CD14-positive monocyte (primary cell): Measurements from ENCODE around the gene TBL3. TPM values are rescaled to one million over a fixed set of nuclear protein-coding genes. Genes with fewer than 3 reads are reported as not detected.

Experiments
- DNase-seq, 3 donors: peaks; one replicate each; pipeline ENCODE4 v3.0.0-alpha.2; 2011 to 2022
- H2AFZ ChIP-seq: 2 replicates; pipeline ENCODE4 v1.6.0; 2012; ENCODE audit warnings: mild to moderate bottlenecking, low read depth, low read length, inconsistent platforms; ENCODE audit not compliant: insufficient read depth, poor library complexity, severe bottlenecking
- H3K27ac ChIP-seq, 2 donors: 1 replicate in 1 of 2; 2 replicates in 1 of 2; pipeline ENCODE4 v1.5.1; 2012 to 2013; ENCODE audit warnings: low read length in 2 of 2, control low read depth in 1 of 2, inconsistent platforms in 1 of 2, low read depth in 1 of 2, mild to moderate bottlenecking in 1 of 2
- H3K27me3 ChIP-seq, 2 donors: one replicate each; pipeline versions ENCODE4 v1.6.0 to v1.6.1; 2011 to 2013; ENCODE audit warnings: low read length in 2 of 2; ENCODE audit not compliant: control insufficient read depth in 2 of 2, insufficient read depth in 2 of 2
- H3K36me3 ChIP-seq, 2 donors: replicated peaks in 1 of 2; 1 replicate in 1 of 2; 2 replicates in 1 of 2; pipeline versions ENCODE4 v1.5.1 to v1.6.1; 2012 to 2013; ENCODE audit warnings: low read length in 2 of 2, control low read depth in 1 of 2, inconsistent platforms in 1 of 2, mild to moderate bottlenecking in 1 of 2; ENCODE audit not compliant: insufficient read depth in 2 of 2, control insufficient read depth in 1 of 2
- H3K4me1 ChIP-seq, 2 donors: 1 replicate in 1 of 2; 2 replicates in 1 of 2; pipeline versions ENCODE4 v1.5.1 to v1.6.1; 2012 to 2013; ENCODE audit warnings: low read length in 2 of 2, control low read depth in 1 of 2, inconsistent platforms in 1 of 2, mild to moderate bottlenecking in 1 of 2, moderate library complexity in 1 of 2; ENCODE audit not compliant: insufficient read depth in 2 of 2, control insufficient read depth in 1 of 2
- H3K4me2 ChIP-seq: replicated peaks from 2 replicates; pipeline ENCODE3; 2012; ENCODE audit warnings: low read length, moderate library complexity, mild to moderate bottlenecking; ENCODE audit not compliant: poor library complexity, severe bottlenecking; ENCODE audit errors: extremely low read depth
- H3K4me3 ChIP-seq, 3 experiments: fragments of 200-600 bp in 1 of 3; sonication (generic) in 1 of 3; replicated peaks in 1 of 3; 1 replicate in 2 of 3; 2 replicates in 1 of 3; pipeline ENCODE4 v1.5.1; 2011 to 2013; ENCODE audit warnings: low read length in 3 of 3, mild to moderate bottlenecking in 3 of 3, control low read depth in 2 of 3, low read depth in 2 of 3, inconsistent platforms in 1 of 3, moderate library complexity in 1 of 3
- H3K79me2 ChIP-seq: 2 replicates; pipeline ENCODE4 v1.6.0; 2012; ENCODE audit warnings: mild to moderate bottlenecking, control low read depth, inconsistent platforms, low read length, moderate library complexity; ENCODE audit not compliant: insufficient read depth
- H3K9ac ChIP-seq: 2 replicates; pipeline ENCODE4 v1.6.0; 2017; ENCODE audit warnings: low read length, mild to moderate bottlenecking; ENCODE audit not compliant: insufficient read depth, poor library complexity, severe bottlenecking
- H3K9me3 ChIP-seq, 2 donors: replicated peaks in 1 of 2; 1 replicate in 1 of 2; 2 replicates in 1 of 2; pipeline versions ENCODE4 v1.5.1 to v1.6.1; 2012 to 2013; ENCODE audit warnings: low read length in 2 of 2, control low read depth in 1 of 2; ENCODE audit not compliant: control insufficient read depth in 1 of 2, insufficient read depth in 1 of 2
- H4K20me1 ChIP-seq: 2 replicates; pipeline ENCODE4 v1.6.0; 2012; ENCODE audit warnings: mild to moderate bottlenecking, low read length, control low read depth, moderate library complexity; ENCODE audit not compliant: insufficient read depth
- H3K27ac Mint-ChIP-seq, 7 donors: one replicate each; pipeline ENCODE4 v1.8.0; 2020; ENCODE audit warnings: mild to moderate bottlenecking in 7 of 7, mixed read lengths in 7 of 7, moderate library complexity in 6 of 7, inconsistent platforms in 2 of 7
- H3K27me3 Mint-ChIP-seq, 3 donors: one replicate each; pipeline ENCODE4 v1.8.0; 2021 to 2022; ENCODE audit warnings: low read depth in 3 of 3, mild to moderate bottlenecking in 3 of 3, mixed read lengths in 3 of 3, moderate library complexity in 3 of 3, inconsistent platforms in 1 of 3
- H3K36me3 Mint-ChIP-seq, 2 donors: one replicate each; pipeline ENCODE4 v1.8.0; 2020; ENCODE audit warnings: mixed read lengths in 2 of 2, inconsistent platforms in 1 of 2, mild to moderate bottlenecking in 1 of 2
- H3K4me1 Mint-ChIP-seq: one replicate; pipeline ENCODE4 v1.8.0; 2020; ENCODE audit warnings: mild to moderate bottlenecking, mixed read lengths
- H3K4me3 Mint-ChIP-seq, 2 donors: one replicate each; pipeline ENCODE4 v1.8.0; 2020; ENCODE audit warnings: mild to moderate bottlenecking in 2 of 2, mixed read lengths in 2 of 2, moderate library complexity in 1 of 2
- H3K9me3 Mint-ChIP-seq, 7 donors: one replicate each; pipeline ENCODE4 v1.8.0; 2020 to 2022; ENCODE audit warnings: mixed read lengths in 7 of 7, mild to moderate bottlenecking in 6 of 7, moderate library complexity in 6 of 7, inconsistent platforms in 2 of 7
- CTCF ChIP-seq: fragments of 200-600 bp; IDR thresholded peaks from one replicate; pipeline ENCODE4 v1.8.0; 2022; ENCODE audit warnings: antibody characterized with exemption, mild to moderate bottlenecking
- WGBS: methylation state at CpG from one replicate; pipeline ENCODE4 v1.1.5; 2013; ENCODE audit warnings: missing lambda C conversion rate; ENCODE audit not compliant: insufficient coverage; 5-methylcytosine and 5-hydroxymethylcytosine counted together
- intact Hi-C, 2 donors: fragments of 100-400 bp; cut with micrococcal nuclease; formaldehyde crosslinking; loops; one replicate each; pipeline versions ENCODE4 v1.15.0 to v1.15.1; 2023
- polyA plus RNA-seq, 3 donors: library from polyadenylated mRNA; depleted of rRNA in 1 of 3; unstranded in 2 of 3; stranded (reverse) in 1 of 3; fragments of 300-500 nt in 2 of 3; fragments of >200 nt in 1 of 3; fragmentation: Illumina TruSeq in 2 of 3; gene quantifications; 1 replicate in 2 of 3; 2 replicates in 1 of 3; pipeline ENCODE4 v1.2.3, GENCODE V29; 2012 to 2021

The TBL3 gene
- polyA plus RNA-seq, 3 donors: 33.9 to 37.8 (median 36.0) TPM

- H3K9ac ChIP-seq: no peak within 1 kb of the TSS
- Mint-ChIP-seq H3K27me3 (peaks cover 46 to 63% (median 49%) of the 10 kb centered on the region in 3 donors), H3K36me3 (peaks cover 34 to 42% of the 10 kb centered on the region in 2 donors), H3K4me3 (peak within 1 kb of the TSS in 1 of 2 donors; percentile 89), H3K9me3 (peaks cover 0 to 12% (median 5%) of the 10 kb centered on the region in 7 donors), H3K4me1 (peaks cover 18% of the 10 kb centered on the region), H3K27ac (peak within 1 kb of the TSS in 2 of 7 donors; percentile 59 to 81)
- WGBS: 41% methylated on average over 3 of the region's 6 CpGs
- peaks cover 30 to 48% of the 10 kb centered on the region in 2 donors for H3K27me3 ChIP-seq
- peaks cover 31 to 35% of the 10 kb centered on the region in 2 donors for H3K36me3 ChIP-seq
- no peaks in the 10 kb centered on the region for H3K79me2 ChIP-seq
- DNase-seq: no peak
- peaks cover 20 to 28% of the 10 kb centered on the region in 2 donors for H3K4me1 ChIP-seq
- no peak for TF ChIP-seq CTCF
- intact Hi-C loops: no loop called here
- H3K27ac ChIP-seq: no peak within 1 kb of the TSS
- H4K20me1 ChIP-seq: peaks cover 8% of the 10 kb centered on the region
- H2AFZ ChIP-seq: no peak within 1 kb of the TSS
- H3K4me3 ChIP-seq: no peak within 1 kb of the TSS
- peaks cover 0 to 17% of the 10 kb centered on the region in 2 donors for H3K9me3 ChIP-seq
- H3K4me2 ChIP-seq: no peak within 1 kb of the TSS
These were observed 9.6 kb downstream of the TBL3 start, which contains the start of gene NOXO1 for GRCh38 chr16:1981398-1981836. Gene NOXO1, minus strand, starts transcription at chr16:1981469. Its CDS starts 290 bp downstream, at chr16:1981179.

DNA sequence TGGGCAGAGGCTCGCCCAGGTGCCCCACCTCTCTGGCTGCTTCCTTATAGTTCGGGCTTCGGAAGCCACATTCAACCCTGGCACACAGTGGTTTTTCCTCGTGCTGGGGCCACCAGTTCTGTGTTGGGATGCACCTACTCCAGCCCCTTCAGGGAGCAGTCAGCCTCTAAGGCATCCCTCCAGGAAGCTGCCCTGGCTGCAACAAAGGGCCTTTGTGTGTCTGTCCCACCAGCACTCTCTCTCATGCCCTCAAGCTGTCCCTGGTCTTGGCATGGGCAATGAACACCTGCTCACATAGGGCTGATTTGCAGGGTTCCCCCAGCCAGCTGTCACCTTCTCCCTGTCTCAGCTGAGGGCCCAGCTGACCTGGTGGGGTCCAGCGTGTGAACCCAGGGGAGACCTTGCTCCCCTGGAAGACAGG, 10.2 kb downstream of the TBL3 start:
- Mint-ChIP-seq H3K27ac (no peak overlapping the region), H3K4me3 (peak overlapping the region in 1 of 2 donors; percentile 89), H3K27me3 (peaks cover 46 to 63% (median 49%) of the 10 kb centered on the region in 3 donors), H3K4me1 (peaks cover 18% of the 10 kb centered on the region), H3K36me3 (peaks cover 35 to 43% of the 10 kb centered on the region in 2 donors), H3K9me3 (peaks cover 0 to 12% (median 5%) of the 10 kb centered on the region in 7 donors)
- Histone ChIP-seq H2AFZ (no peak overlapping the region), H3K79me2 (no peaks in the 10 kb centered on the region), H4K20me1 (peaks cover 8% of the 10 kb centered on the region), H3K9me3 (peaks cover 0 to 17% of the 10 kb centered on the region in 2 donors), H3K9ac (no peak overlapping the region), H3K36me3 (peaks cover 27 to 35% of the 10 kb centered on the region in 2 donors), H3K27ac (no peak overlapping the region), H3K27me3 (peaks cover 30 to 48% of the 10 kb centered on the region in 2 donors), H3K4me1 (peaks cover 20 to 28% of the 10 kb centered on the region in 2 donors), H3K4me2 (no peak overlapping the region), H3K4me3 (no peak overlapping the region)
- WGBS: 62% methylated on average over 4 of the region's 5 CpGs
- no peak for DNase-seq
- TF ChIP-seq CTCF: no peak
- intact Hi-C loops: no loop called here
